Kidney tubule cell (primary cell): ENCODE data around the gene KMT2B.

Source experiments
- DNase-seq: peaks from one replicate; pipeline ENCODE4 v3.0.0-alpha.2; 2018; ENCODE audit warnings: low spot score

KMT2B gene

GRCh38 chr19:35742121-35742724 is 24.4 kb downstream of the KMT2B start, which contains the start of gene IGFLR1:
Gene IGFLR1, minus strand, starts transcription at chr19:35742452. Its CDS starts 1,272 bp downstream, at chr19:35741180.
- DNase-seq = no peak

GRCh38 chr19:35743640-35744429 is 26.0 kb downstream of the KMT2B start:
- no peak for DNase-seq

GRCh38 chr19:35744430-35745327 is 26.9 kb downstream of the KMT2B start:
- DNase-seq = peak; percentile 95

GRCh38 chr19:35745328-35746086 is 27.7 kb downstream of the KMT2B start, which contains the start of the genes PSENEN and U2AF1L4:
Gene PSENEN, plus strand, starts transcription at chr19:35745651. Its CDS starts 280 bp downstream, at chr19:35745931.
Gene U2AF1L4, minus strand, starts transcription at chr19:35745418. Its CDS starts 27 bp downstream, at chr19:35745391.
- DNase-seq = peak; percentile 99

- DNase-seq = no peak
These were observed 28.3 kb downstream of the KMT2B start for GRCh38 chr19:35746087-35746462.

- no peak for DNase-seq
These were observed 28.7 kb downstream of the KMT2B start for GRCh38 chr19:35746531-35746930.

- peak; percentile 99 for DNase-seq
These were observed 30.6 kb downstream of the KMT2B start, which contains the start of gene LIN37 for GRCh38 chr19:35748106-35749020. Gene LIN37, plus strand, starts transcription at chr19:35748576. Its CDS starts 149 bp downstream, at chr19:35748725.

GRCh38 chr19:35750167-35750566 is 32.4 kb downstream of the KMT2B start:
- no peak for DNase-seq

- DNase-seq = no peak
These were observed 34.3 kb downstream of the KMT2B start for GRCh38 chr19:35751839-35752745.

GRCh38 chr19:35752746-35753350 is 35.0 kb downstream of the KMT2B start:
- DNase-seq = no peak

GRCh38 chr19:35753634-35754369 is 36.0 kb downstream of the KMT2B start:
- DNase-seq = no peak

GRCh38 chr19:35754370-35755130 is 36.7 kb downstream of the KMT2B start:
- no peak for DNase-seq

GRCh38 chr19:35755131-35755549 is 37.3 kb downstream of the KMT2B start:
- no peak for DNase-seq

GRCh38 chr19:35755550-35756376 is 38.0 kb downstream of the KMT2B start:
- DNase-seq = no peak

GRCh38 chr19:35756377-35757230 is 38.8 kb downstream of the KMT2B start, which contains the start of gene HSPB6:
Gene HSPB6, minus strand, starts transcription at chr19:35757029. Its CDS starts 21 bp downstream, at chr19:35757008.
- no peak for DNase-seq
